Endothelial cell of hepatic sinusoid (primary cell): ENCODE data around the gene EME2.
"Not testable (repeated sequence)": the region's sequence is repeated elsewhere in the genome, so short reads cannot be mapped to it uniquely, and the experiment has no call there.

Source experiments
- in situ Hi-C: cut with HindIII; loops from 2 replicates; pipeline ENCODE4 v1.10.0; 2017; ENCODE audit warnings: low sequenced_read_pairs

Gene EME2

DNA sequence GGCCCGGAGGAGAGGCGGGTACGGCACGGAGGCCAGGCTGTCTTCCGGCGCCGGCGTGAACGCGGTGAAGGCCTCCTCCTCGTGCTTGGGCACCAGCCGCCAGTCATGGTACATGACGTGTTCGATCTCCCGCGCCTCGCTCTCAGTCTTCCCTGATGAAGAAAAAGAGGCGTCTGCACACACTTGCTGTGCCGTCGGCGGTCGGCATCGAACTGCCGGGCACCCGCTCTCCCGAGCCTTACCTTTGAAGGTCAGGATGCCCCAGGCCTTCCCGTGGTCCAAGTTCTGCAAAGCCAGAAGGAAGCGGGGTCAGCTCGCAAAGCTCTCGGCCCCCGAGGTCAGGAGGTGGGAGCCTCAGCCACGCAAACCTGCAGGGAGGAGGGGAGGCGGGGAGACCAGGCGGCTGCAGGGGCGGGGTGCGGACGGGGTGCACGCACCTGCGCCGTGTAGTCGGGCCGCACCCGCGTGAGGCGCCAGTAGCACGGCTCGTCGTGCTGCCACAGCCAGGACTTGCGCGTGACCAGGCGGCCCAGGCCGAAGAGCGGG lies at the start of gene EME2:
Gene EME2 (plus strand): TSS at position 449 of the 546 bp plus-strand sequence. CDS start 418 bp downstream, outside the sequence.
- in situ Hi-C loops = no loop called here

- in situ Hi-C loops = no loop called here
Observed at GRCh38 chr16:1723450-1724147, 49.0 kb upstream of the EME2 start.

DNA sequence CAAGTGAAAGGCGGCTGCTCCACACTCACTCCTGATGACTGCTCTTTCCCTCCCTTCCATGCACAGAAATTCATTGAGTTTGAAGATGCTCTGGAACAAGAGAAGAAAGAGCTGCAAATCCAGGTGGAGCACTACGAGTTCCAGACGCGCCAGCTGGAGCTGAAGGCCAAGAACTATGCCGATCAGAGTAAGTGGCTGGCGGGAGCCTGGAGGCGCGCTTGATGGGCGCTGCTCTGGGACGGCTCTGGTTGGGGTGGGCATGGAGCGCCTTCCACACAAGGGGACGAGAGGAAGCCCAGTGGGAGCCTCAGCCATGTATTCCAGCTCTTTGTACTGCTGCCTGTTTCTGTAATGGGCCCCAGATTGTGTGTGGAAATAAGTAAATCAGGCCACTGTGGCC lies 48.1 kb upstream of the EME2 start:
- in situ Hi-C loops = no loop called here

DNA sequence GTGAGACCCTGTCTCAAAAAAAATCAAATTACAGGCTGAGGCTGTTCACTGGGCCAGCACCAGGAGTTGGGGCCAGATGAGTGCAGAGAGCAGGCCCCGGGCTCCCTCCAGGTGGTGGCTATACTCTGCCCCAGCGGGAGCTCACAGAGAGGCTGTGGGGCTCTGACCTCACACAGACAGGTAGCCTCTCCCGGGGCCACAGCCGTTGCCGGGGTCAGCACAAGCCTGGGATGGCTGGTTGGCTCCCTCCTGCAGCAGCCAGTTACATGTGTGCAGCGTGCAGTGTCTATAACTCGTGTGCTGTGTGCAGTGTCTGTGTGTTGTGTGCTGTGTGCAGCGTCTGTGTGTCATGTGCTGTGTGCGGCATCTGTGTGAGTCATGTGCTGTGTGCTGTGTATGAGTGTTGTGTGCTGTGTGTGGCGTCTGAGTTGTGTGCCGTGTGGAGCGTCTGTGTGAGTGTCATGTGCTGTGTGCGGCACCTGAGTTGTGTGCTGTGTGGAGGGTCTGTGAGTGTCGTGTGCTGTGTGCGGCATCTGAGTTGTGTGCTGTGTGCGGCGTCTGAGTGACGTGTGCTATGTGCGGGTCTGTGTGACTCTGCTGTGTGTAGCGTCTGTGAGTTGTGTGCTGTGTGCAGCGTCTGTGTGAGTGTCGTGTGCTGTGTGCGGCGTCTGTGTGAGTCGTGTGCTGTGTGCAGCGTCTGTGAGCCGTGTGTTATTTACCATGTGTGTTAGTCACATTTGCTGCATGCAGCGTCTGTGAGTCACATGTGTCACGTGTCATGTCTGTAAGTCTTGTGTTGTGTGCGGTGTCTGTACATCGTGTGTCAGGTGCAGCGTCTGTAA lies 45.7 kb upstream of the EME2 start:
- in situ Hi-C loops = no loop called here

DNA sequence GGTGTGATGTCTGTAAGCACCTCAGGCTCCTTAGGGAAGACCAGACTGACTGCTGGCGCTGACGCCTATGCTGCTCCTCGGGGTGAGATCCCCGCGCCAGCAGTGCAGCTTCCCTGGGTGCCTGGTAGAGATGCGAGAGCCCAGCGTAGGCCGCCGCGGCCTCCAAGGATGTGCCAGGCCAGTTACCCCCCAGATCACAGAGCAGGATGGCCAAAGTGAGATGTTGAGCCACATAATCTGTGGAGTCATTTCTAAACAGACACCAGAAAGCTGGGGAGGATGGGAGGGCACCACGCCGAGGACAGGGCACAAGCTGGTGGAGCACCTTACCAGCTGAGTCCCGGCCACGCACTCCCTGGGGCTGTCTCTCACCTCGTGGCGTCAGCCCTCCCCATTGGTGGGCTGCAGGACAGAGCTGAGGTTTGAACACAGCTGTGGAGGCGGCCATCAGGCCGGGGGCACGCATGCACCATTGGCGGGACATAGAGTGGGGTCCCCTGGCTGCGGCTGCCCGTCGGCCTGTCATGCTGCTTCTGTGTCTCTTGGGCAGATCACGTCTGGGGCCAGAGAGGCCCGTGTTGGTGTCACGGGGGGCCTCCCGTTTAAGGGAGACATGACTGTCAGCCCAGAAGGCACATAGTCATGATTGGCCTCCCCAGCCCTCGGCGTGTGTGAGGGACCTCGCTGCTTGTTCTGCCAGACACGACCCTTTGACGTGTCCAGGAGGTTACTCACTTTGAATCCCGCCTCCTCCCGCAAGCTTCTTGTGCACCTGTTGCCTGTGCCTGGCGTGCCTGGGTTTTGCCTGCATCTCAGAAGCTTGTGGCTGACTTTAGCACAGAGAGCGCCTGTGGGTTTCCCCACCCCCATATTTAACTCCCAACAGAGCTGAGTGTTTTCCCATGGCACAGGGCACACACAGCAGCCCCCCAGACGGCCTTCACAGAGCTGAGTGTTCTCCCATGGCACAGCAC lies 44.7 kb upstream of the EME2 start:
- in situ Hi-C loops = no loop called here

DNA sequence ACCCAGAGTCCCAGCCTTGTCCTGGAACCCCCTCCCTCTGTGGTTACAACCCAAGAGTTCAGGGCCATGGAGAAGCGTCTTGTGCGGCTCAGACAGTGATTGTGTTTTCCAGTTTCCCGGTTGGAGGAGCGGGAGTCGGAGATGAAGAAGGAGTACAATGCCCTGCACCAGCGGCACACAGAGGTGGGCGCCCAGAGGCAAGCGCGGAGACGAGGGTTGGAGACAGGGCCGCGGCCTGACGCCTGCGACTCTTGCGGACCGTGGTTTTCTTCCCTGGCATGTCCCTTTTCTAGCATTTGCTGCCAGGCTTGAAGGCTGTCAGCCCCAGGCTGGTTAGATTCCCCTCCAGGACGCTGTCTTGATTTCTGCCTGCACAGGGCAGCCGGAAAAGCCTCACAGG lies 43.6 kb upstream of the EME2 start:
- in situ Hi-C loops = no loop called here

- in situ Hi-C loops = no loop called here
Observed at GRCh38 chr16:1729445-1729844, 43.2 kb upstream of the EME2 start.

- in situ Hi-C loops = no loop called here
Observed at GRCh38 chr16:1731073-1731472, 41.5 kb upstream of the EME2 start.

- in situ Hi-C loops = no loop called here
Observed at GRCh38 chr16:1731603-1732002, 41.0 kb upstream of the EME2 start.

GRCh38 chr16:1732071-1732470 lies 40.5 kb upstream of the EME2 start:
- in situ Hi-C loops = no loop called here

- in situ Hi-C loops = not testable (repeated sequence)
Observed at GRCh38 chr16:1732551-1732987, 40.0 kb upstream of the EME2 start.

- in situ Hi-C loops = no loop called here
Observed at GRCh38 chr16:1734123-1734522, 38.5 kb upstream of the EME2 start.

- in situ Hi-C loops = no loop called here
Observed at GRCh38 chr16:1734816-1735215, 37.8 kb upstream of the EME2 start.

- in situ Hi-C loops = no loop called here
Observed at GRCh38 chr16:1740234-1740633, 32.4 kb upstream of the EME2 start.

DNA sequence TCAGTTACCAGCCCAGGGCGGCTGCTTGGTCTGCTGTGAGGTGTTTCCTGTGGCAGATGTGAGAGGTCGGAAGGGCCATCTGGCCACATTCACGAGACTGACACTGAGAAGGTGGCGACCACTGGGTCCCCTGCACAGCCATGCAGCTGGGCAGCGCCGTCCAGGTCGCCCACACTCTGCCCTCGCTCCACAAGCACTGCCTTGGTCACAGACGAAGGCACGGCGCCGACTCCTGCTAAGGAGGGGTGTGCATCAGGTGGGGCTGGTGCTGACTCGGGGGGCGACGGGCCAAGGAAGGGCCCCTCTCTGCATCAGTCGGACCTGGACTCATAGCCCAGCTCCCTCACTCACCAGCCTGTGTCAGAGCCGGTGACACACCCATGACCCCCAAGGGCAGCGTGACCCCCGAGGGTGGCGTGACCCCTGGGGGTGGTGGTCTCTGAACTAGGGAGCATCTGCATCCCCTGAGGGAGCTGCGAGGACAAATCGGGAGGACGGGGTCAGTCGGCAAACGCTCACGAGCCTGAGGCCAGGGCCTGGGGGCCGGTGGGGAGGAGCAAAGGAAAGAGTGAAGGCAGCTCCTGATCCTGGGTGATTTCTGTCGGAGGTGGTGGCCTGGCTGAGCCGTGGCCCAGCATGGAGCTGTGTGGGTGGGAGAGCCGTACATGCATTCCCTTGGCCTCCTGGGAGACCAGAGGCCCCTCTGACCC lies 31.7 kb upstream of the EME2 start:
- in situ Hi-C loops = no loop called here

DNA sequence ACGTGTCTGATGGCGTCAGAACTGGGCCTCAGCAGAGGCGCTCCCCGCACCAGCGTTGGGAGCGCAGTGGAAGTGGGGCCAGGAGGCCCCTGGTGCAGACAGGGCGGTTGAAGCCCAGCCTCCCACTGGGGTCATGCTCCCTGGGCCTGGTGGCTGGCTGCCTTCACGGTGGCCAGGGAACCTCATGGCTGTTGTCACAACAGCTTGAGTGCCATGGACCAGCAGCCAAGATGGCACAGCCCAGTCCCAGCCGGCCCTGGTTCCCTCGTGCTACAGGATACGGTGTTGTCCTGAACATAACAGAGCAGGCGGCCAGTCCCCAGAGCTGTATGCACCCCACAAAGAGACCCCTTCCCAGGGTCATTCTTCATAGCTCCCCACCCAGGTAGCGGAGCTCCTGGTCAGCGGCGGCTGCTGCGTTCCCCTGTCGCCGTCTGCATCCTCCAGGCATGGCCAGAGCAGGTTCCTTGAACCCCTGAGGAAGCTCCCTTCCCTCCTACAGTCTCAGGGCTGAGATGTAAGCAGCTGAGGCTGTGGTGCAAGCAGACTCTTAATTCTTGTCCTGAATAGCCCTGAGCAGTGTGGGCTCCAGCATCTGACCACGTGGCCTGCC lies 31.0 kb upstream of the EME2 start:
- in situ Hi-C loops = no loop called here

- in situ Hi-C loops = no loop called here
Observed at GRCh38 chr16:1743376-1744337, 29.0 kb upstream of the EME2 start.

DNA sequence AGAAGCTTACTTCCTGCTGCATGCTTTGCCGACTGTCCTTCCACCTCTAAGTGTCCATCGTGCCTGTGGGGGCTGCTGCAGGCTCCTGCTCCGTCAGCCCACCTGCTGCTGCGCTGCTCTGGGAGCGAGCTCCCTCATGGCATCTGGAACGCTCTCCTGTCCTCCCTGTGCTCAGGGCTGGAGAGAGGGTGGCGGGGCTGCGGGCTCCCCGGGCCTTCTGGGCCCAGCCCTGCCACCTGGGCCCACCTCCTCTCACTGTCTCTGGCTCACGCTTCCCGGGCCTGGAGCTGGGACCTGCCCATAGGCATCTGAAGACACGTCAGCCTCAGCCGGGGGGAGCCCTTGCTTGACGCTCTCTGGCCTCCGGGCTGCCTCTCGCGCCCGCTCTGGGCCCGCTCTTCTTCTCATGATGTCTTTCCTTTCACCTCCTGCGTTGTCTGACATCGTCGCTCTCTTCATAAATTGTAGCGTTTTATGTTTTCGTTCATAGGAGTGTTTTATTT lies 28.2 kb upstream of the EME2 start:
- in situ Hi-C loops = no loop called here
